SU-DHL-6 (cell line): Measurements from ENCODE around the gene GPR153.

Source experiments
- H2AFZ ChIP-seq: fragments of 200-600 bp; sonication (generic); 2 replicates; pipeline ENCODE4 v1.6.1; 2014; ENCODE audit warnings: low read depth, mild to moderate bottlenecking, moderate library complexity, mixed read lengths, antibody characterized with exemption, low read length; ENCODE audit not compliant: severe bottlenecking
- H3F3A ChIP-seq: fragments of 200-600 bp; shearing (Covaris generic); 2 replicates; pipeline ENCODE4 v1.6.0; 2016; ENCODE audit warnings: antibody characterized with exemption, mild to moderate bottlenecking; ENCODE audit not compliant: insufficient read depth
- H3K27ac ChIP-seq: fragments of 200-600 bp; sonication (generic); 2 replicates; pipeline ENCODE4 v1.5.1; 2016; ENCODE audit warnings: low read depth, mild to moderate bottlenecking, low read length, moderate library complexity, mixed read lengths
- H3K27me3 ChIP-seq: fragments of 200-600 bp; sonication (generic), shearing (Covaris generic); 2 replicates; pipeline ENCODE4 v1.6.0; 2014; ENCODE audit warnings: mild to moderate bottlenecking, low read length
- H3K36me3 ChIP-seq: fragments of 200-600 bp; sonication (generic); 2 replicates; pipeline ENCODE4 v1.6.1; 2014; ENCODE audit warnings: mild to moderate bottlenecking, low read length, mixed read lengths
- H3K4me2 ChIP-seq: fragments of 300-600, 200-600 bp; shearing (Covaris generic), sonication (generic); 2 replicates; pipeline ENCODE4 v1.6.0; 2014; ENCODE audit warnings: low read length, low read depth, mild to moderate bottlenecking; ENCODE audit not compliant: poor library complexity, severe bottlenecking
- H3K4me3 ChIP-seq: fragments of 200-600 bp; sonication (generic); 2 replicates; pipeline ENCODE4 v1.5.1; 2014; ENCODE audit warnings: antibody characterized with exemption, low read length, mild to moderate bottlenecking, mixed read lengths; ENCODE audit not compliant: insufficient read depth, poor library complexity, severe bottlenecking
- H3K79me2 ChIP-seq: fragments of 200-600 bp; sonication (generic); 2 replicates; pipeline ENCODE4 v1.6.1; 2014; ENCODE audit warnings: mild to moderate bottlenecking, low read length, moderate library complexity; ENCODE audit not compliant: insufficient read depth
- H3K9ac ChIP-seq: fragments of 200-600 bp; sonication (generic); 2 replicates; pipeline ENCODE4 v1.7.0; 2014; ENCODE audit warnings: mild to moderate bottlenecking, low read length
- H3K9me2 ChIP-seq: fragments of 200-600 bp; sonication (generic); replicated peaks from 2 replicates; pipeline ENCODE4 v1.6.1; 2014; ENCODE audit warnings: low read length; ENCODE audit not compliant: insufficient read depth
- H3K9me3 ChIP-seq: fragments of 200-600 bp; sonication (generic); 2 replicates; pipeline ENCODE4 v1.6.1; 2014; ENCODE audit warnings: low read length, mixed read lengths; ENCODE audit not compliant: insufficient read depth
- H4K20me1 ChIP-seq: fragments of 200-600 bp; sonication (generic); 2 replicates; pipeline ENCODE4 v1.6.1; 2014; ENCODE audit warnings: low read depth, mild to moderate bottlenecking, antibody characterized with exemption, low read length, moderate library complexity, mixed read lengths
- CTCF ChIP-seq: fragments of 200-600 bp; sonication (generic); IDR thresholded peaks from one replicate; pipeline ENCODE4 v1.5.1; 2017; ENCODE audit warnings: antibody characterized with exemption, mild to moderate bottlenecking, low read length, moderate library complexity; ENCODE audit not compliant: insufficient read depth, poor library complexity, severe bottlenecking
- EZH2phosphoT487 ChIP-seq: fragments of 200-600 bp; sonication (generic), shearing (Covaris generic); conservative IDR thresholded peaks from 2 replicates; pipeline ENCODE4 v1.6.1; 2018; ENCODE audit warnings: mild to moderate bottlenecking, antibody characterized with exemption, low read length, moderate library complexity, mixed read lengths

Gene GPR153

DNA sequence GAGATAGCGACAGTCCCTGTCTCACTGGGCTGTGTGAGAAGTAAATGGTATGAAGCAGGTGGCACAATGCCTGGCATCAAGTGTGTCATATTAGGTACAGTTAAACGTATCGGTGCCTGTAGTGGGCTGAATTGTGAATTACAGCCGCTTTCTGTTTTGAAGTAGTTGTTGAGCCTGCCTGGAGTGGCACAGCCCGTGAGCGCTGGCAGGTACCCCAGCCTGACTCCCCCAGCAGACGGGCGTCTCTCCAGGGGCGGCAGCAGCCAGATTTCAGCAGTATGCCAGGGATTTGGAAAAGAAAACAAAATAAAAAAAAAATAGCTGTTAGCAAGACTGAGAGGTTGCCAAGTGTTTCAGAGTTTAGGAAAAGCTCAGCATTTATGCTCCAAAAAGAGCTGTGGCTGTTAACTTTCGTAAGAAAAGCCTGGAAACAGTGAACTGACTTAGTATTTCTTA lies 26.6 kb upstream of the GPR153 start:
- no peak overlapping the region for H3K4me2 ChIP-seq

DNA sequence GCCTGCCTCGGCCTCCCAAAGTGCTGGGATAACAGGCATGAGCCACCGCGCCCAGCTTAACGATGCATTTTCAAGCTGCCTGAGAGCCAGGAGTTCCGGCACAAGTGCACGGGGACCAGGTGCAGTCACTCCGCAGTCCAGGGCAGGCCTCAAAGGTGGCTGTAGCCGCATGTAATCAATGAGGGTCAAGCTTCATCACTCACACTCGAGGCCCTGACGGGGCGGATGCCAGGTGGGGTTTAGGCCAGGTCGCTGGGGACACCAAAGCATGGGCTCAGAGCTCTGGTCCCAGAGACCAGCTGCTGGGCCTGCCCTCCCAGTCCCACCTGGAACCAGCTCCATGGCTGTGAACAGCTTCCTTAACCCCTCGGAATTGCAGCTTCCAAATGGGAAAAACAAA lies 26.1 kb upstream of the GPR153 start:
- Histone ChIP-seq H3K4me3 (no peak overlapping the region), H3K9ac (no peak overlapping the region), H3K36me3 (no peaks in the 10 kb centered on the region), H3F3A (no peaks in the 10 kb centered on the region), H3K9me2 (no peaks in the 10 kb centered on the region), H3K4me2 (no peak overlapping the region), H3K9me3 (no peaks in the 10 kb centered on the region), H3K27me3 (no peaks in the 10 kb centered on the region), H3K79me2 (no peaks in the 10 kb centered on the region), H2AFZ (no peak overlapping the region), H4K20me1 (no peaks in the 10 kb centered on the region), H3K27ac (no peak overlapping the region)
- TF ChIP-seq EZH2phosphoT487 (no peak), CTCF (no peak)

More for the DNA sequence above, 26.6 kb upstream of the GPR153 start:
- Histone ChIP-seq H3K9ac (no peak overlapping the region), H3K79me2 (no peaks in the 10 kb centered on the region), H3K27ac (no peak overlapping the region), H3K9me3 (no peaks in the 10 kb centered on the region), H3K36me3 (no peaks in the 10 kb centered on the region), H3F3A (no peaks in the 10 kb centered on the region), H4K20me1 (no peaks in the 10 kb centered on the region), H2AFZ (no peak overlapping the region), H3K27me3 (no peaks in the 10 kb centered on the region), H3K9me2 (no peaks in the 10 kb centered on the region), H3K4me3 (no peak overlapping the region)
- no peak for TF ChIP-seq EZH2phosphoT487
- no peak for TF ChIP-seq CTCF

DNA sequence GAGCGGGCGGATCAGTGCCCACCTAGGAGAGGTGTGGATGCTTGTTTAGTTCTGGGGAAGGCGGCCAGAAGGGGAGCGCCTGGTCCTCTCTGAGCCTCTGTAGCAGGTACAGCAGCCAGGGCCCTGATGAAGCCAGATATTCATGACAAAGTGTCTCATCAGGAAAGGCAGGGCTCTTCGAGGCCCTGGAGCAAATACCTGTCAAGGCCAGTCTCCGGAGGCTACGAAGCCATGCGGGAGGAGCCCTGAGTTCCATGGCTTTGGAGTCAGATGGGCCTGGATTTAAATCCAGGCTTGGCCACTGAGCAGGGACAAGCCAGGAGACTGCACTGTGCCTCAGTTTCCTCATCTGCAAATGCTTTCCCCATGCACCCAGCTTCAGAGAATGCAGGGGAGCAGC lies 25.4 kb upstream of the GPR153 start:
- no peaks in the 10 kb centered on the region for H3K36me3 ChIP-seq
- no peak overlapping the region for H3K9ac ChIP-seq
- no peaks in the 10 kb centered on the region for H4K20me1 ChIP-seq

More for the DNA sequence above, 25.4 kb upstream of the GPR153 start:
- H3K9me2 ChIP-seq, result no peaks in the 10 kb centered on the region
- H3K27me3 ChIP-seq, result no peaks in the 10 kb centered on the region
- H2AFZ ChIP-seq, result no peak overlapping the region
- no peak overlapping the region for H3K4me2 ChIP-seq
- H3K27ac ChIP-seq, result no peak overlapping the region
- H3K9me3 ChIP-seq, result no peaks in the 10 kb centered on the region
- H3K79me2 ChIP-seq, result no peaks in the 10 kb centered on the region
- no peak overlapping the region for H3K4me3 ChIP-seq
- no peaks in the 10 kb centered on the region for H3F3A ChIP-seq
- TF ChIP-seq EZH2phosphoT487 (no peak), CTCF (no peak)
